ENCODE data around the gene SUN3. TPM values are rescaled to one million over a fixed set of nuclear protein-coding genes. Genes with fewer than 3 reads are reported as not detected.

Gene SUN3
- total RNA-seq, 1 experiment from 2014 or later, result 0.49 TPM

GRCh38 chr7:48031111-48031510 lies 2.2 kb upstream of the SUN3 start:
- POLR2A ChIA-PET, result no interaction called here
- Histone ChIP-seq H3K4me1 (ENCODE audit: control insufficient read depth, insufficient read depth, low read length) (peaks cover 4% of the 10 kb centered on the region; the same call in 1 of the 2 replicates), H3K4me3 (ENCODE audit: low read depth in 2 of 2, low read length in 2 of 2) (no peak overlapping the region), H3K9me3 (ENCODE audit: control insufficient read depth, insufficient read depth, low read depth, low read length) (no peaks in the 10 kb centered on the region), H3K27me3 (ENCODE audit: control insufficient read depth, insufficient read depth, low read length) (no peaks in the 10 kb centered on the region), H3K36me3 (ENCODE audit: control insufficient read depth, insufficient read depth, low read length) (no peaks in the 10 kb centered on the region), H3K27ac (ENCODE audit: low read length) (no peak overlapping the region)
- CTCF ChIA-PET, result no interaction called here
- intact Hi-C loops (cut with micrococcal nuclease; ENCODE audit: unreplicated experiment) (no loop called here), in situ Hi-C loops (cut with HindIII; ENCODE audit: low pct_unique_long_range_greater_than_20kb, low sequenced_read_pairs) (no loop called here)
- ATAC-seq (no peak), DNase-seq (ENCODE audit: low read depth, low spot score) (no peak)
- BruUV-seq (replicated peaks), result no TSS peak
- TF ChIP-seq POLR2AphosphoS5 (IDR thresholded peaks at IDR 0.05; ENCODE audit: low read depth, low read length) (no peak), SIN3A (IDR thresholded peaks at IDR 0.05; ENCODE audit: borderline replicate concordance, insufficient read depth, low read depth, low read length) (no peak), REST (IDR thresholded peaks at IDR 0.05; ENCODE audit: insufficient read depth in 1 of 2, low read depth in 2 of 2, low read length in 1 of 2) (no peak), TCF7L2 (IDR thresholded peaks at IDR 0.05; ENCODE audit: low read depth, low read length) (no peak), CTCF (IDR thresholded peaks at IDR 0.05) (no peak)

GRCh38 chr7:48025624-48026023 lies 3.3 kb downstream of the SUN3 start:
- no peak overlapping the region for H3K27ac ChIP-seq (ENCODE audit: low read length)
- ChIA-PET POLR2A (no interaction called here), CTCF (no interaction called here)
- in situ Hi-C loops (cut with HindIII; ENCODE audit: low pct_unique_long_range_greater_than_20kb, low sequenced_read_pairs) (no loop called here), intact Hi-C loops (cut with micrococcal nuclease; ENCODE audit: unreplicated experiment) (no loop called here)
- H3K27me3 ChIP-seq (ENCODE audit: control insufficient read depth, insufficient read depth, low read length), result no peaks in the 10 kb centered on the region
- no peaks in the 10 kb centered on the region for H3K4me1 ChIP-seq (ENCODE audit: control insufficient read depth, insufficient read depth, low read length)
- H3K9me3 ChIP-seq (ENCODE audit: control insufficient read depth, insufficient read depth, low read depth, low read length), result peaks cover 8% of the 10 kb centered on the region; the same call in 1 of the 2 replicates
- DNase-seq (ENCODE audit: low read depth, low spot score) (no peak), ATAC-seq (peak; percentile 76; the same call in 1 of the 2 replicates)
- H3K36me3 ChIP-seq (ENCODE audit: control insufficient read depth, insufficient read depth, low read length), result no peaks in the 10 kb centered on the region
- H3K4me3 ChIP-seq (ENCODE audit: low read depth in 2 of 2, low read length in 2 of 2), result no peak overlapping the region
- no TSS peak for BruUV-seq (replicated peaks)
- TF ChIP-seq SIN3A (IDR thresholded peaks at IDR 0.05; ENCODE audit: borderline replicate concordance, insufficient read depth, low read depth, low read length) (no peak), TCF7L2 (IDR thresholded peaks at IDR 0.05; ENCODE audit: low read depth, low read length) (no peak), REST (IDR thresholded peaks at IDR 0.05; ENCODE audit: insufficient read depth in 1 of 2, low read depth in 2 of 2, low read length in 1 of 2) (no peak), CTCF (IDR thresholded peaks at IDR 0.05) (no peak), POLR2AphosphoS5 (IDR thresholded peaks at IDR 0.05; ENCODE audit: low read depth, low read length) (no peak)
